Stomach (tissue), 9 donors: ENCODE data around the gene CMIP. TPM values are rescaled to one million over a fixed set of nuclear protein-coding genes. Genes with fewer than 3 reads are reported as not detected.

ENCODE experiments used
- DNase-seq, 2 donors: peaks; one replicate each; pipeline versions ENCODE4 v3.0.0 to v3.0.0-alpha.2; 2013 to 2019
- H3K27ac ChIP-seq, 5 donors: fragments of 200-600 bp in 4 of 5; sonication (generic) in 4 of 5; one replicate each; pipeline ENCODE4 v1.5.1; 2013 to 2019; ENCODE audit warnings: mild to moderate bottlenecking in 1 of 5, moderate library complexity in 1 of 5
- H3K27me3 ChIP-seq, 3 donors: fragments of 200-600 bp; sonication (generic); one replicate each; pipeline ENCODE4 v1.5.1; 2017 to 2019; ENCODE audit warnings: mixed run types in 1 of 3
- H3K36me3 ChIP-seq, 4 donors: fragments of 200-600 bp; sonication (generic); 1 replicate in 3 of 4; 2 replicates in 1 of 4; pipeline ENCODE4 v1.5.1; 2016 to 2019
- H3K4me1 ChIP-seq, 4 donors: fragments of 200-600 bp; sonication (generic); one replicate each; pipeline ENCODE4 v1.5.1; 2016 to 2019
- H3K4me3 ChIP-seq, 4 donors: fragments of 200-600 bp; sonication (generic) in 3 of 4; one replicate each; pipeline ENCODE4 v1.5.1; 2016 to 2019; ENCODE audit warnings: mild to moderate bottlenecking in 1 of 4
- H3K9me3 ChIP-seq, 4 donors: fragments of 200-600 bp; sonication (generic); one replicate each; pipeline ENCODE4 v1.5.1; 2016 to 2019
- CTCF ChIP-seq, 7 experiments: fragments of 450-650 bp in 4 of 7; fragments of 200-600 bp in 3 of 7; sonication (generic) in 3 of 7; IDR thresholded peaks; one replicate each; pipeline ENCODE4 v1.5.1; 2016 to 2019; ENCODE audit warnings: antibody characterized with exemption in 7 of 7, control low read depth in 2 of 7, mild to moderate bottlenecking in 1 of 7
- EP300 ChIP-seq: sonication (generic); formaldehyde crosslinking; IDR thresholded peaks from one replicate; pipeline ENCODE4 v1.6.1; 2017; ENCODE audit warnings: antibody characterized with exemption
- POLR2A ChIP-seq, 4 donors: fragments of 450-650 bp; IDR thresholded peaks; one replicate each; pipeline ENCODE4 v1.6.1; 2016; ENCODE audit warnings: antibody characterized with exemption in 4 of 4, control low read depth in 2 of 4, mild to moderate bottlenecking in 1 of 4, moderate library complexity in 1 of 4
- POLR2AphosphoS5 ChIP-seq, 3 donors: sonication (generic); formaldehyde crosslinking; IDR thresholded peaks; one replicate each; pipeline ENCODE4 v1.6.1; 2016; ENCODE audit warnings: antibody characterized with exemption in 3 of 3
- WGBS, 5 donors: extraction: QIAGEN DNeasy Blood & Tissue Kit in 3 of 5; methylation state at CpG; one replicate each; pipeline versions ENCODE4 v1.1.5 to v1.1.7; 2013 to 2018; 5-methylcytosine and 5-hydroxymethylcytosine counted together
- intact Hi-C: fragments of 100-400 bp; cut with DNase I; formaldehyde crosslinking; loops from one replicate; pipeline ENCODE4 v1.15.1; 2023; ENCODE audit warnings: low total_unique reads
- polyA plus RNA-seq, 3 donors: library from polyadenylated mRNA; stranded (reverse); fragments of 200-250 nt; gene quantifications; one replicate each; pipeline ENCODE4 v1.2.3, GENCODE V29; 2013
- total RNA-seq, 5 donors: library from RNA; depleted of rRNA; stranded (reverse); fragments of >200 nt; gene quantifications; one replicate each; pipeline versions ENCODE4 v1.1.0 to v1.2.3, GENCODE V29; 2014 to 2016
- donor health status: healthy with polysubstance abuse.
- donor health status: Bipolar disorder and iron deficiency.
- donor health status: healthy.

CMIP gene
- total and polyA plus RNA-seq, 8 donors = 11.1 to 71.0 (median 31.2) TPM

GRCh38 chr16:81630635-81631031, 186.0 kb downstream of the CMIP start:
- Histone ChIP-seq H3K27me3 (no peaks in the 10 kb centered on the region), H3K27ac (peak overlapping the region in 4 of 5 donors; percentile 2 to 55 (median 20)), H3K36me3 (peaks cover 0 to 15% (median 2%) of the 10 kb centered on the region in 4 donors), H3K4me3 (no peak overlapping the region), H3K9me3 (no peaks in the 10 kb centered on the region), H3K4me1 (peaks cover 16 to 57% (median 32%) of the 10 kb centered on the region in 4 donors)
- intact Hi-C loops = no loop called here
- 71 to 100% (median 87%) methylated on average over 2 to 5 of the region's 5 CpGs for WGBS, 5 donors
- DNase-seq = no peak
- TF ChIP-seq POLR2A (IDR thresholded peaks at IDR 0.05) (no peak), CTCF (IDR thresholded peaks at IDR 0.05) (no peak), EP300 (no peak), POLR2AphosphoS5 (IDR thresholded peaks at IDR 0.05) (no peak)

- Histone ChIP-seq H3K36me3 (peaks cover 0 to 15% (median 2%) of the 10 kb centered on the region in 4 donors), H3K4me3 (no peak overlapping the region), H3K27ac (peak overlapping the region; percentile 25 to 81 (median 73)), H3K4me1 (peaks cover 10 to 56% (median 28%) of the 10 kb centered on the region in 4 donors), H3K27me3 (no peaks in the 10 kb centered on the region), H3K9me3 (no peaks in the 10 kb centered on the region)
- peak; percentile 49 to 72 for DNase-seq
- intact Hi-C loops = no loop called here
- TF ChIP-seq EP300 (no peak), POLR2AphosphoS5 (IDR thresholded peaks at IDR 0.05) (peak in 1 of 3 donors; percentile 27)
- 63 to 76% (median 70%) methylated on average over 17 to 18 of the region's 18 CpGs for WGBS, 5 donors
Observed at GRCh38 chr16:81632392-81633146, 188.0 kb downstream of the CMIP start.

GRCh38 chr16:81633147-81633619, 188.6 kb downstream of the CMIP start:
- peaks cover 0 to 15% (median 2%) of the 10 kb centered on the region in 4 donors for H3K36me3 ChIP-seq
- no peaks in the 10 kb centered on the region for H3K9me3 ChIP-seq
- no peak overlapping the region for H3K4me3 ChIP-seq
- no peak for TF ChIP-seq EP300
- TF ChIP-seq CTCF (IDR thresholded peaks at IDR 0.05) = peak in 3 of 7 experiments; percentile 11 to 23 (median 22)
- TF ChIP-seq POLR2AphosphoS5 (IDR thresholded peaks at IDR 0.05) = no peak
- no peak for TF ChIP-seq POLR2A (IDR thresholded peaks at IDR 0.05)
- no peaks in the 10 kb centered on the region for H3K27me3 ChIP-seq
- WGBS, 5 donors = 56 to 65% (median 62%) methylated on average over 10 to 11 of the region's 11 CpGs
- intact Hi-C loops = no loop called here
- H3K4me1 ChIP-seq = peaks cover 10 to 58% (median 28%) of the 10 kb centered on the region in 4 donors
- DNase-seq = no peak
- peak overlapping the region; percentile 59 to 81 (median 73) for H3K27ac ChIP-seq

DNA sequence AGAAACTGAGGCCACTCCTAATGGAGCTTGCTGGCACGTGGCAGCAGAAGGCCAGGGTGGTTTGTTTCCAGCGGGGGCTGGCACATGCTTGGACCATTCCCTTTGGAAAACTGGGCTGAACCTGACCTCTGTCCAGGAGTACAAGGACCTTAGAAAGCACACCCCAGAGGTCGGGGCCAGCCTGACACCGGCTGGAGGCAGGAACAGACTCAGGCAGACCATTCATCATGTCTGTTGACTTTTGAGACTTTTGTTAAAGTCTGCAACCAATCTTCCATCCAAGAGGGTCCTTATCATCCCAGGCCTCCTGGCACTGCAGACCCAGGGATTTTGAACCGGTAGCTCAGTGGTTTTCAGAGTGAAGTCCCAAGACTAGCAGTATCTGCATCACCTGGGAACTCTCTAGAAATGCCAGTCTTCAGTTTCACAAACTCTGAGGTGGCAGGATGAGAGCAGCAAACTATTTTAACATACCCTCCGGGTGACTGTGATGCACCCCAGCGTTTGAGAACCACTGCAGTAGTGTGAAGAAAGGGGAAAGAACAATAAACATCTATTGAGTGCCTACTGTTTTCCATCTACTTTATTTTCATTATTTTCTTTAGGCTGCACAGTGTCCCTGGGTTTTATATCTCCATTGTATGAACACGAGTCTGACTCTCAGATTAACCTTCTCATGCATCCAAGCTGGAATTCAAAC, 189.2 kb downstream of the CMIP start:
- H3K4me3 ChIP-seq = no peak overlapping the region
- H3K9me3 ChIP-seq = no peaks in the 10 kb centered on the region
- peak overlapping the region; percentile 59 to 81 (median 73) for H3K27ac ChIP-seq
- DNase-seq = no peak
- WGBS, 5 donors = 58 to 73% (median 65%) methylated on average over 8 of the region's 8 CpGs
- TF ChIP-seq EP300 (no peak), POLR2AphosphoS5 (IDR thresholded peaks at IDR 0.05) (no peak), CTCF (IDR thresholded peaks at IDR 0.05) (no peak), POLR2A (IDR thresholded peaks at IDR 0.05) (no peak)
- peaks cover 10 to 61% (median 31%) of the 10 kb centered on the region in 4 donors for H3K4me1 ChIP-seq
- H3K36me3 ChIP-seq = peaks cover 0 to 15% (median 2%) of the 10 kb centered on the region in 4 donors
- intact Hi-C loops = no loop called here
- no peaks in the 10 kb centered on the region for H3K27me3 ChIP-seq
